Smooth muscle cell (in vitro differentiated cells): ENCODE data around the gene SMC5. TPM values are rescaled to one million over a fixed set of nuclear protein-coding genes. Genes with fewer than 3 reads are reported as not detected.
A peak's percentile ranks its signal among the peaks of the same experiment; 100 is the strongest.

Experiments
- DNase-seq: peaks from one replicate; lab custom pipeline; 2025; ENCODE audit not compliant: unreplicated experiment; lab: John Stamatoyannopoulos, UW
- H2AFZ ChIP-seq: fragments of 200-600 bp; sonication (generic); 2 replicates; pipeline ENCODE4 v1.6.0; 2016; ENCODE audit warnings: antibody characterized with exemption, low read depth, mild to moderate bottlenecking
- H3F3A ChIP-seq: fragments of 200-600 bp; sonication (generic); 2 replicates; pipeline ENCODE4 v1.6.0; 2017; ENCODE audit warnings: antibody characterized with exemption, low read depth
- H3K27ac ChIP-seq: fragments of 200-600 bp; sonication (generic); 2 replicates; pipeline ENCODE4 v1.5.1; 2016; ENCODE audit warnings: low read depth, mild to moderate bottlenecking
- H3K27me3 ChIP-seq: fragments of 200-600 bp; sonication (generic); 2 replicates; pipeline ENCODE4 v1.6.1; 2016; ENCODE audit warnings: low read depth, mild to moderate bottlenecking
- H3K36me3 ChIP-seq: fragments of 200-600 bp; sonication (generic); 2 replicates; pipeline ENCODE4 v1.5.1; 2016; ENCODE audit warnings: low read depth
- H3K4me1 ChIP-seq: fragments of 200-600 bp; sonication (generic); 2 replicates; pipeline ENCODE4 v1.5.1; 2016; ENCODE audit warnings: low read depth
- H3K4me2 ChIP-seq: fragments of 200-600 bp; sonication (generic); 2 replicates; pipeline ENCODE4 v1.6.0; 2016; ENCODE audit warnings: mild to moderate bottlenecking
- H3K4me3 ChIP-seq: fragments of 200-600 bp; sonication (generic); 2 replicates; pipeline ENCODE4 v1.5.1; 2016; ENCODE audit warnings: mild to moderate bottlenecking
- H3K79me2 ChIP-seq: fragments of 200-600 bp; sonication (generic); 2 replicates; pipeline ENCODE4 v1.6.0; 2016; ENCODE audit warnings: low read depth, mild to moderate bottlenecking
- H3K9ac ChIP-seq: fragments of 200-600 bp; sonication (generic); 2 replicates; pipeline ENCODE4 v1.6.0; 2016; ENCODE audit warnings: low read depth
- H3K9me3 ChIP-seq: fragments of 200-600 bp; sonication (generic); replicated peaks from 2 replicates; pipeline ENCODE4 v1.5.1; 2016; ENCODE audit warnings: low read depth
- H4K20me1 ChIP-seq: fragments of 200-600 bp; sonication (generic); 2 replicates; pipeline ENCODE4 v1.6.0; 2016; ENCODE audit warnings: low read depth
- CTCF ChIP-seq: fragments of 200-600 bp; sonication (generic); IDR thresholded peaks from 2 replicates; pipeline ENCODE4 v1.5.1; 2017; ENCODE audit warnings: borderline replicate concordance, mild to moderate bottlenecking, antibody characterized with exemption; ENCODE audit not compliant: insufficient read depth, poor library complexity, severe bottlenecking
- WGBS: methylation state at CpG from one replicate; pipeline ENCODE4 v1.1.7; 2016; ENCODE audit warnings: low lambda C conversion rate; 5-methylcytosine and 5-hydroxymethylcytosine counted together
- polyA plus RNA-seq: library from polyadenylated mRNA; unstranded; fragments of >200 nt; fragmentation: Nextera tagmentation; extraction: Ambion mirVana; gene quantifications from 2 replicates; pipeline ENCODE4 v1.2.1, GENCODE V29; 2016
- total RNA-seq: library from RNA; depleted of rRNA; stranded (reverse); fragments of >200 nt; gene quantifications from 2 replicates; pipeline ENCODE4 v1.2.3, GENCODE V29; 2014

Gene SMC5
- total and polyA plus RNA-seq, 2 experiments from 2014 or later, result 31.2 to 81.4 TPM

DNA sequence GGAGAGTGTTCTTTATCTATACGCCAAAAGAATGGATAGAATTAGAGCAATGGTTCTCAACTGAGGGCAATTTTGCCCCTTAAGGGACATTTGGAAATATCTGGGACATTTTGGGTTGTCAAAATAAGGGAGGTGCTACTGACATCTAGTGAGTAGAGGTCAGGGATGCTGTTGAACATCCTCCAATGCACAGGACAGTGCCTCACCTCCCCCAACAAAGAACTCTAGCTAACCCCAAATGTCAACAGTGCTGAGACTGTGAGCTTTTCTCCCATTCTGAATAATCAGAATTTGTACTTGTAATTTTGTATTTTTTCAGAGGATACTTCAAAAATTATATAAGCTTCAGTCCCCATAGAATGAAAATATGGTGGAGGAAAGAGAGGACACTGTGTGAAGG, 8.6 kb upstream of the SMC5 start:
- H3K4me3 ChIP-seq, result no peak overlapping the region
- H3K9ac ChIP-seq, result no peak overlapping the region
- H3K4me2 ChIP-seq, result no peak overlapping the region
- H3F3A ChIP-seq, result no peaks in the 10 kb centered on the region
- H3K27me3 ChIP-seq, result no peaks in the 10 kb centered on the region
- no peak overlapping the region for H3K27ac ChIP-seq
- peaks cover 7% of the 10 kb centered on the region for H3K36me3 ChIP-seq
- H3K79me2 ChIP-seq, result peaks cover 98% of the 10 kb centered on the region
- DNase-seq, result no peak
- H4K20me1 ChIP-seq, result peaks cover 5% of the 10 kb centered on the region
- WGBS, result 100% methylated on average over 1 of the region's 1 CpG
- H3K9me3 ChIP-seq, result no peaks in the 10 kb centered on the region
- H3K4me1 ChIP-seq, result peaks cover 5% of the 10 kb centered on the region
- TF ChIP-seq CTCF, result no peak
- H2AFZ ChIP-seq, result no peak overlapping the region

DNA sequence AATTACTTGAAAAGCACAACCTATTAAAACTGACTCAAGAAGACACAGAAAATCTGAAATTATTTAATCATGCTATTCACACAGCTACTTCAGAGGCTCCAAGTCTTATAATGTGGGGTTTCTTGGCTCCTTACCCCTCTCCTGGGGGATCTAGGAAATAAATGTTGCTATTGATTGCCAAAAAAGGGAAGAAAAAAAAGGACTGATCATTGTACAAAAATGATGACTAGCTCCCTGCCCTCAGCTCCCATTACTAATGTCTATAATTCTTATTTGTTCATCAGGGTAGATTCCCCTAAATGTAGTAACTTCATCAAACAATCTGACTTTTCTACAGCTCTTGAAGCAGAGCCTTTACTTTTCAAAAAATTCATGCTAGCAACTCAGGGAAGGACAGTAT, 3.3 kb upstream of the SMC5 start:
- no peak for TF ChIP-seq CTCF
- H3K9ac ChIP-seq, result peak overlapping the region; percentile 99
- peaks cover 6% of the 10 kb centered on the region for H3F3A ChIP-seq
- no peaks in the 10 kb centered on the region for H3K36me3 ChIP-seq
- H3K4me3 ChIP-seq, result peak overlapping the region; percentile 91
- no peaks in the 10 kb centered on the region for H3K9me3 ChIP-seq
- peaks cover 31% of the 10 kb centered on the region for H3K4me1 ChIP-seq
- peaks cover 90% of the 10 kb centered on the region for H3K79me2 ChIP-seq
- peak overlapping the region; percentile 100 for H3K27ac ChIP-seq
- H3K27me3 ChIP-seq, result no peaks in the 10 kb centered on the region
- H2AFZ ChIP-seq, result no peak overlapping the region
- DNase-seq, result no peak
- peak overlapping the region; percentile 89 for H3K4me2 ChIP-seq
- H4K20me1 ChIP-seq, result peaks cover 15% of the 10 kb centered on the region

- Histone ChIP-seq H3K4me2 (peak overlapping the region; percentile 89), H3K9ac (peak overlapping the region; percentile 99), H3K27me3 (no peaks in the 10 kb centered on the region), H3K4me1 (peaks cover 36% of the 10 kb centered on the region), H3K27ac (peak overlapping the region; percentile 100), H3F3A (peaks cover 6% of the 10 kb centered on the region), H3K4me3 (peak overlapping the region; percentile 91), H3K9me3 (no peaks in the 10 kb centered on the region), H2AFZ (no peak overlapping the region), H3K79me2 (peaks cover 90% of the 10 kb centered on the region), H4K20me1 (peaks cover 22% of the 10 kb centered on the region), H3K36me3 (no peaks in the 10 kb centered on the region)
- no peak for TF ChIP-seq CTCF
- WGBS, result under 1% methylated on average over 7 of the region's 7 CpGs
- no peak for DNase-seq
Observed at GRCh38 chr9:70256123-70256551, 2.6 kb upstream of the SMC5 start.

DNA sequence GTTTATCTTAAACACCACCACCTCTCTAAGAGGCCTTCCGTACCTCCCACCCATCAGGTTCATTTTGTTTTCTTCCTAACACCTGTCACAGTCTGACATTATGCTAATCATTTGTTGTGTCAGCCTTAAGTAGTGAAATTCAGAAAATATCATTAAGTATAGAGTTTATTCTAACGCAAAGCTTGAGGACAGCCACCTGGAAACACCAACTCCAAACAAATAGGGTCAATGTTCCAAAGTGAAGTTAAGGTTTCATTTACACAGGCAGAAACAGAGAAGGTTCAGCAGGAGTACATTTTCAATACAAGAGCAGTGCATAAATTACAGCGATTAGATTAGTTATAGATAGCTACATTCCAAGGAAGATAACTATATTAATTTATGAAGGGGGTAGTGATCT, 1.3 kb upstream of the SMC5 start:
- H3K27ac ChIP-seq, result peak overlapping the region; percentile 100
- H3F3A ChIP-seq, result peaks cover 6% of the 10 kb centered on the region
- no peak for TF ChIP-seq CTCF
- peak overlapping the region; percentile 89 for H3K4me2 ChIP-seq
- H2AFZ ChIP-seq, result no peak overlapping the region
- peak overlapping the region; percentile 99 for H3K9ac ChIP-seq
- H3K79me2 ChIP-seq, result peaks cover 90% of the 10 kb centered on the region
- DNase-seq, result no peak
- WGBS, result 79% methylated on average over 3 of the region's 3 CpGs
- H3K9me3 ChIP-seq, result no peaks in the 10 kb centered on the region
- H3K27me3 ChIP-seq, result no peaks in the 10 kb centered on the region
- peaks cover 35% of the 10 kb centered on the region for H4K20me1 ChIP-seq
- H3K4me3 ChIP-seq, result peak overlapping the region; percentile 91
- H3K4me1 ChIP-seq, result peaks cover 48% of the 10 kb centered on the region
- no peaks in the 10 kb centered on the region for H3K36me3 ChIP-seq
